ENCODE measurements around the gene SELE. TPM values are rescaled to one million over a fixed set of nuclear protein-coding genes. Genes with fewer than 3 reads are reported as not detected.

Gene SELE
- total and polyA plus RNA-seq, 4 donors: 0.09 to 4.2 (median 3.3) TPM

DNA sequence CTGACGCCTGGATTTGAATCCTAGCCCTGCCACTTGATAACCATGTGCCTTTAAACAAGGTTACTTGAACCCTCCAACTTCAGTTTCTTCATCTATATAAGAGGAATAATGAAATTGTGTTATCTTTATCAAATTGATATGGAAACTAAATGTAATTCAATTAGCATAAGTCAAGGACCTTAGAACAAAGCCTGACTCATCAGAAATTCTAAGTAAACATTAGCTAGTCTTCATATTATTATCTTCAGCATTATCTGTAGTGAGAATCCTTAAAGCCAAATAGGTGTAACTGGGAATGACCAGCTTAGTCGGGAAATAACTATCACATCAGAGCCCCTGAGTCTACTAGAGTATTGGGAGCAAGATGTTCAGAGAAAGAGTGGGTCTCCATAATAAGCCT lies 29.1 kb downstream of the SELE start:
- H3K9me3 ChIP-seq (ENCODE audit: control insufficient read depth in 4 of 4, low read length in 3 of 4): no peaks in the 10 kb centered on the region
- no peaks in the 10 kb centered on the region for H3K27me3 ChIP-seq (ENCODE audit: control insufficient read depth in 4 of 4, insufficient read depth in 4 of 4, low read length in 3 of 4)
- 87% methylated on average over 2 of the region's 2 CpGs for WGBS
- H3K36me3 ChIP-seq (ENCODE audit: control insufficient read depth in 4 of 4, insufficient read depth in 3 of 4, low read depth in 1 of 4, low read length in 3 of 4): no peaks in the 10 kb centered on the region
- no peak overlapping the region for H3K4me3 ChIP-seq (ENCODE audit: low read depth in 1 of 3, low read length in 3 of 3)
- H3K27ac ChIP-seq (ENCODE audit: low read depth in 1 of 2, low read length in 2 of 2): no peak overlapping the region
- DNase-seq (ENCODE audit: low spot score): no peak
- H3K4me1 ChIP-seq (ENCODE audit: control insufficient read depth in 4 of 4, insufficient read depth in 4 of 4, low read length in 3 of 4): no peaks in the 10 kb centered on the region
- no peak overlapping the region for H3K9ac ChIP-seq (ENCODE audit: low read depth in 1 of 2, low read length in 2 of 2)
- no peak for TF ChIP-seq EGR1 (IDR thresholded peaks at IDR 0.05; ENCODE audit: low read depth in 2 of 2)
- TF ChIP-seq RAD21 (IDR thresholded peaks at IDR 0.05): no peak
- TF ChIP-seq, protein P1, sequence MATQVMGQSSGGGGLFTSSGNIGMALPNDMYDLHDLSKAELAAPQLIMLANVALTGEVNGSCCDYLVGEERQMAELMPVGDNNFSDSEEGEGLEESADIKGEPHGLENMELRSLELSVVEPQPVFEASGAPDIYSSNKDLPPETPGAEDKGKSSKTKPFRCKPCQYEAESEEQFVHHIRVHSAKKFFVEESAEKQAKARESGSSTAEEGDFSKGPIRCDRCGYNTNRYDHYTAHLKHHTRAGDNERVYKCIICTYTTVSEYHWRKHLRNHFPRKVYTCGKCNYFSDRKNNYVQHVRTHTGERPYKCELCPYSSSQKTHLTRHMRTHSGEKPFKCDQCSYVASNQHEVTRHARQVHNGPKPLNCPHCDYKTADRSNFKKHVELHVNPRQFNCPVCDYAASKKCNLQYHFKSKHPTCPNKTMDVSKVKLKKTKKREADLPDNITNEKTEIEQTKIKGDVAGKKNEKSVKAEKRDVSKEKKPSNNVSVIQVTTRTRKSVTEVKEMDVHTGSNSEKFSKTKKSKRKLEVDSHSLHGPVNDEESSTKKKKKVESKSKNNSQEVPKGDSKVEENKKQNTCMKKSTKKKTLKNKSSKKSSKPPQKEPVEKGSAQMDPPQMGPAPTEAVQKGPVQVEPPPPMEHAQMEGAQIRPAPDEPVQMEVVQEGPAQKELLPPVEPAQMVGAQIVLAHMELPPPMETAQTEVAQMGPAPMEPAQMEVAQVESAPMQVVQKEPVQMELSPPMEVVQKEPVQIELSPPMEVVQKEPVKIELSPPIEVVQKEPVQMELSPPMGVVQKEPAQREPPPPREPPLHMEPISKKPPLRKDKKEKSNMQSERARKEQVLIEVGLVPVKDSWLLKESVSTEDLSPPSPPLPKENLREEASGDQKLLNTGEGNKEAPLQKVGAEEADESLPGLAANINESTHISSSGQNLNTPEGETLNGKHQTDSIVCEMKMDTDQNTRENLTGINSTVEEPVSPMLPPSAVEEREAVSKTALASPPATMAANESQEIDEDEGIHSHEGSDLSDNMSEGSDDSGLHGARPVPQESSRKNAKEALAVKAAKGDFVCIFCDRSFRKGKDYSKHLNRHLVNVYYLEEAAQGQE (IDR thresholded peaks at IDR 0.05): no peak
- no peak for TF ChIP-seq YY1 (IDR thresholded peaks at IDR 0.05)
- TF ChIP-seq, protein P2, sequence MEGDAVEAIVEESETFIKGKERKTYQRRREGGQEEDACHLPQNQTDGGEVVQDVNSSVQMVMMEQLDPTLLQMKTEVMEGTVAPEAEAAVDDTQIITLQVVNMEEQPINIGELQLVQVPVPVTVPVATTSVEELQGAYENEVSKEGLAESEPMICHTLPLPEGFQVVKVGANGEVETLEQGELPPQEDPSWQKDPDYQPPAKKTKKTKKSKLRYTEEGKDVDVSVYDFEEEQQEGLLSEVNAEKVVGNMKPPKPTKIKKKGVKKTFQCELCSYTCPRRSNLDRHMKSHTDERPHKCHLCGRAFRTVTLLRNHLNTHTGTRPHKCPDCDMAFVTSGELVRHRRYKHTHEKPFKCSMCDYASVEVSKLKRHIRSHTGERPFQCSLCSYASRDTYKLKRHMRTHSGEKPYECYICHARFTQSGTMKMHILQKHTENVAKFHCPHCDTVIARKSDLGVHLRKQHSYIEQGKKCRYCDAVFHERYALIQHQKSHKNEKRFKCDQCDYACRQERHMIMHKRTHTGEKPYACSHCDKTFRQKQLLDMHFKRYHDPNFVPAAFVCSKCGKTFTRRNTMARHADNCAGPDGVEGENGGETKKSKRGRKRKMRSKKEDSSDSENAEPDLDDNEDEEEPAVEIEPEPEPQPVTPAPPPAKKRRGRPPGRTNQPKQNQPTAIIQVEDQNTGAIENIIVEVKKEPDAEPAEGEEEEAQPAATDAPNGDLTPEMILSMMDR (IDR thresholded peaks at IDR 0.05; ENCODE audit: low read depth, low read length, missing input control): no peak
- TF ChIP-seq HNF4A (conservative IDR thresholded peaks at IDR 0.05): no peak
- no peak for TF ChIP-seq JUND (IDR thresholded peaks at IDR 0.05)
- TF ChIP-seq, protein P3, sequence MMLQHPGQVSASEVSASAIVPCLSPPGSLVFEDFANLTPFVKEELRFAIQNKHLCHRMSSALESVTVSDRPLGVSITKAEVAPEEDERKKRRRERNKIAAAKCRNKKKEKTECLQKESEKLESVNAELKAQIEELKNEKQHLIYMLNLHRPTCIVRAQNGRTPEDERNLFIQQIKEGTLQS (IDR thresholded peaks at IDR 0.05): no peak
- no peak for TF ChIP-seq SP1 (IDR thresholded peaks at IDR 0.05)
- TF ChIP-seq RXRA (IDR thresholded peaks at IDR 0.05): no peak
- no peak for TF ChIP-seq TAF1 (conservative IDR thresholded peaks at IDR 0.05)
- TF ChIP-seq, protein P4, sequence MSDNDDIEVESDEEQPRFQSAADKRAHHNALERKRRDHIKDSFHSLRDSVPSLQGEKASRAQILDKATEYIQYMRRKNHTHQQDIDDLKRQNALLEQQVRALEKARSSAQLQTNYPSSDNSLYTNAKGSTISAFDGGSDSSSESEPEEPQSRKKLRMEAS (IDR thresholded peaks at IDR 0.05): no peak
- TF ChIP-seq FOXA1 (IDR thresholded peaks at IDR 0.05): no peak
- TF ChIP-seq HNF4G (IDR thresholded peaks at IDR 0.05): no peak
- TF ChIP-seq, protein P5, sequence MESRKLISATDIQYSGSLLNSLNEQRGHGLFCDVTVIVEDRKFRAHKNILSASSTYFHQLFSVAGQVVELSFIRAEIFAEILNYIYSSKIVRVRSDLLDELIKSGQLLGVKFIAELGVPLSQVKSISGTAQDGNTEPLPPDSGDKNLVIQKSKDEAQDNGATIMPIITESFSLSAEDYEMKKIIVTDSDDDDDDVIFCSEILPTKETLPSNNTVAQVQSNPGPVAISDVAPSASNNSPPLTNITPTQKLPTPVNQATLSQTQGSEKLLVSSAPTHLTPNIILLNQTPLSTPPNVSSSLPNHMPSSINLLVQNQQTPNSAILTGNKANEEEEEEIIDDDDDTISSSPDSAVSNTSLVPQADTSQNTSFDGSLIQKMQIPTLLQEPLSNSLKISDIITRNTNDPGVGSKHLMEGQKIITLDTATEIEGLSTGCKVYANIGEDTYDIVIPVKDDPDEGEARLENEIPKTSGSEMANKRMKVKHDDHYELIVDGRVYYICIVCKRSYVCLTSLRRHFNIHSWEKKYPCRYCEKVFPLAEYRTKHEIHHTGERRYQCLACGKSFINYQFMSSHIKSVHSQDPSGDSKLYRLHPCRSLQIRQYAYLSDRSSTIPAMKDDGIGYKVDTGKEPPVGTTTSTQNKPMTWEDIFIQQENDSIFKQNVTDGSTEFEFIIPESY (IDR thresholded peaks at IDR 0.05): no peak
- no peak for TF ChIP-seq NR2F2 (IDR thresholded peaks at IDR 0.05)
- TF ChIP-seq FOXA2 (IDR thresholded peaks at IDR 0.05): no peak
